Measurements from ENCODE around the gene IRF7. TPM values are rescaled to one million over a fixed set of nuclear protein-coding genes. Genes with fewer than 3 reads are reported as not detected.

IRF7 gene
- total and polyA plus RNA-seq, 9 of the 15 experiments (the other 6 are each of a cell fraction or from before 2014, with no cell fraction given) = 0.27 to 7.6 (median 1.8) TPM

- in situ Hi-C loops (cut with MboI) = no loop called here
- CTCF ChIA-PET (ENCODE audit: low intra/inter-chr PET ratio) = no interaction called here
- DNase-seq (ENCODE audit: extremely low read depth in 1 of 4, low spot score in 3 of 4) = no peak
- no peak overlapping the region for H3K27ac ChIP-seq (ENCODE audit: extremely low read depth, low read depth, low read length)
- peaks cover 3% of the 10 kb centered on the region; the same call in 1 of the 3 replicates for H3K79me2 ChIP-seq (ENCODE audit: control insufficient read depth, insufficient read depth, low read length)
- peaks cover 6% of the 10 kb centered on the region for H3K9me1 ChIP-seq (ENCODE audit: control insufficient read depth, insufficient read depth, low read length)
- TF ChIP-seq PBX2 (CRISPR knock-in tag; IDR thresholded peaks at IDR 0.05; ENCODE audit: low read depth) (no peak), PBX2 (tag; conservative IDR thresholded peaks at IDR 0.05; ENCODE audit: low read depth) (no peak), POLR2G (IDR thresholded peaks at IDR 0.05; ENCODE audit: low read depth, low read length) (0 out of 2 replicates have a peak, but pooled peaks have one; percentile 15), FOXA3 (CRISPR knock-in tag; conservative IDR thresholded peaks at IDR 0.05 in 1 of 2, IDR thresholded peaks at IDR 0.05 in 1 of 2) (no peak), PRDM10 (IDR thresholded peaks at IDR 0.05; ENCODE audit: partially characterized antibody) (peak; percentile 52), FOXP1 (CRISPR knock-in tag; IDR thresholded peaks at IDR 0.05) (no peak), WHSC1 (IDR thresholded peaks at IDR 0.05; ENCODE audit: low read length) (no peak), CUX1 (CRISPR knock-in tag; IDR thresholded peaks at IDR 0.05) (no peak), ZNF354B (CRISPR knock-in tag; IDR thresholded peaks at IDR 0.05) (no peak)
- H3K36me3 ChIP-seq (ENCODE audit: control insufficient read depth, insufficient read depth, low read length) = peaks cover 39% of the 10 kb centered on the region; the same call in 2 of the 3 replicates
- intact Hi-C loops (cut with micrococcal nuclease) = no loop called here
- no TSS peak for BruUV-seq (replicated peaks)
- WGBS (ENCODE audit: insufficient coverage, low coverage, missing lambda C conversion rate) = 91% methylated on average over 12 of the region's 13 CpGs
- no peak overlapping the region for H3K4me2 ChIP-seq (ENCODE audit: insufficient read depth, low read length)
- H3K4me1 ChIP-seq (replicated peaks in 1 of 2; ENCODE audit: control insufficient read depth in 2 of 2, insufficient read depth in 2 of 2, low read length in 2 of 2) = peaks cover 5 to 74% of the 10 kb centered on the region in 2 experiments; a peak in 4 of 5 replicates
- H3K9ac ChIP-seq (ENCODE audit: insufficient read depth in 1 of 2, low read depth in 2 of 2, low read length in 2 of 2) = no peak overlapping the region; a peak in 1 of 4 replicates
- H3K4me3 ChIP-seq = no peak overlapping the region
- H2AFZ ChIP-seq (ENCODE audit: low read depth, low read length) = no peak overlapping the region
- FAIRE-seq = no peak
- ATAC-seq = no peak
- H4K20me1 ChIP-seq (replicated peaks; ENCODE audit: control insufficient read depth, insufficient read depth, low read length) = no peaks in the 10 kb centered on the region; the same call in 1 of the 2 replicates
- H3K9me3 ChIP-seq (replicated peaks; ENCODE audit: control insufficient read depth, insufficient read depth, low read depth, low read length) = no peaks in the 10 kb centered on the region
- POLR2A ChIA-PET = no interaction called here
- no peaks in the 10 kb centered on the region for H3K27me3 ChIP-seq (ENCODE audit: control insufficient read depth in 2 of 2, insufficient read depth in 2 of 2, low read length in 2 of 2)
Observed at GRCh38 chr11:620201-620600, 4.5 kb upstream of the IRF7 start.
